DOHH2 (cell line): ENCODE measurements around the gene UBE2E1.

Source experiments
- EZH2phosphoT487 ChIP-seq: fragments of 200-600 bp; sonication (generic); IDR thresholded peaks from 2 replicates; pipeline ENCODE4 v1.6.1; 2017; ENCODE audit warnings: borderline replicate concordance, mild to moderate bottlenecking, antibody characterized with exemption, low read length, moderate library complexity, mixed read lengths
- TF ChIP-seq, protein P1 (sequence below): fragments of 200-600 bp; sonication (generic); IDR thresholded peaks from one replicate; pipeline ENCODE4 v1.5.1; 2014; ENCODE audit warnings: antibody characterized with exemption, mild to moderate bottlenecking, low read depth, low read length; ENCODE audit not compliant: poor library complexity, severe bottlenecking

DNA sequence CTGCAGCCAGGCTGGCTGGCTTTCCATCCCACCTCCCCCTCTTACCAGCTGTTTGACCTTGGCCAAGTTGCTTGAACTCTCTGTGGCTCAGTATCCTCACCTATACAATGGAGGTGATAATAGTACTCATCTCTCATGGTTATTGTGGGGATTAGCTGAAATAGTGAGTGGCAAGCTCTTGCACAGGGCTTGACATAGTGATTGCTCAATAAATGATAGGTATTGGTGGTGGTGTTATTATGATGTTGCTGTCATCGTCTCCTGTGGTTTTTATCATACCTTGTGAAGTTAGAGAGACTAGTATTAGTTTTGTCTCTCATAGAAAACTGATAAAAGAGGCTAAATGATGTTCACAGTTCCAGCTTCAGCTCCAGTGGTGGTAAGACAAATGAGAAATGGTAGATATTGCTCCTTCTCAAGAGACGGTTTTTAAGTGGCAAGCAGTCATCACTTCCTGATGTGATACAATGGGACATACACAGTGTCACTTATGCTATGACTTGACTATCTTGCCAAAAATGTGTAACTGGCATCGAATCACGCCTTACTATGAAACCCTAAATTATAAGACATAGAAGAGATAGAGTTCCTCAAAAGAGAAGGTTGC lies 12.1 kb upstream of the UBE2E1 start:
- TF ChIP-seq, protein P1, sequence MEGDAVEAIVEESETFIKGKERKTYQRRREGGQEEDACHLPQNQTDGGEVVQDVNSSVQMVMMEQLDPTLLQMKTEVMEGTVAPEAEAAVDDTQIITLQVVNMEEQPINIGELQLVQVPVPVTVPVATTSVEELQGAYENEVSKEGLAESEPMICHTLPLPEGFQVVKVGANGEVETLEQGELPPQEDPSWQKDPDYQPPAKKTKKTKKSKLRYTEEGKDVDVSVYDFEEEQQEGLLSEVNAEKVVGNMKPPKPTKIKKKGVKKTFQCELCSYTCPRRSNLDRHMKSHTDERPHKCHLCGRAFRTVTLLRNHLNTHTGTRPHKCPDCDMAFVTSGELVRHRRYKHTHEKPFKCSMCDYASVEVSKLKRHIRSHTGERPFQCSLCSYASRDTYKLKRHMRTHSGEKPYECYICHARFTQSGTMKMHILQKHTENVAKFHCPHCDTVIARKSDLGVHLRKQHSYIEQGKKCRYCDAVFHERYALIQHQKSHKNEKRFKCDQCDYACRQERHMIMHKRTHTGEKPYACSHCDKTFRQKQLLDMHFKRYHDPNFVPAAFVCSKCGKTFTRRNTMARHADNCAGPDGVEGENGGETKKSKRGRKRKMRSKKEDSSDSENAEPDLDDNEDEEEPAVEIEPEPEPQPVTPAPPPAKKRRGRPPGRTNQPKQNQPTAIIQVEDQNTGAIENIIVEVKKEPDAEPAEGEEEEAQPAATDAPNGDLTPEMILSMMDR, result no peak
- no peak for TF ChIP-seq EZH2phosphoT487
